BE2C (cell line): ENCODE measurements around the gene USP19.
A peak's percentile ranks its signal among the peaks of the same experiment; 100 is the strongest.

ENCODE experiments used
- DNase-seq: peaks from one replicate; pipeline ENCODE4 v3.0.0-alpha.2; 2020
- H3K27me3 ChIP-seq: fragments of 250-450 bp; sonication (Bioruptor Pico); 2 replicates; pipeline ENCODE4 v1.5.1; 2020; ENCODE audit warnings: mild to moderate bottlenecking
- H3K36me3 ChIP-seq: fragments of 250-450 bp; sonication (Bioruptor Pico); 2 replicates; pipeline ENCODE4 v1.5.1; 2020; ENCODE audit warnings: mild to moderate bottlenecking
- H3K4me1 ChIP-seq: fragments of 250-450 bp; sonication (Bioruptor Pico); 2 replicates; pipeline ENCODE4 v1.5.1; 2020
- H3K4me3 ChIP-seq: 2 replicates; pipeline ENCODE4 v1.5.1; 2011; ENCODE audit warnings: low read depth, low read length
- H3K9me3 ChIP-seq: fragments of 250-450 bp; sonication (Bioruptor Pico); 2 replicates; pipeline ENCODE4 v1.5.1; 2020
- TF ChIP-seq, protein P1 (sequence below): IDR thresholded peaks from 2 replicates; pipeline ENCODE4 v1.5.1; 2012; ENCODE audit warnings: mild to moderate bottlenecking, low read depth, low read length

The USP19 gene

DNA sequence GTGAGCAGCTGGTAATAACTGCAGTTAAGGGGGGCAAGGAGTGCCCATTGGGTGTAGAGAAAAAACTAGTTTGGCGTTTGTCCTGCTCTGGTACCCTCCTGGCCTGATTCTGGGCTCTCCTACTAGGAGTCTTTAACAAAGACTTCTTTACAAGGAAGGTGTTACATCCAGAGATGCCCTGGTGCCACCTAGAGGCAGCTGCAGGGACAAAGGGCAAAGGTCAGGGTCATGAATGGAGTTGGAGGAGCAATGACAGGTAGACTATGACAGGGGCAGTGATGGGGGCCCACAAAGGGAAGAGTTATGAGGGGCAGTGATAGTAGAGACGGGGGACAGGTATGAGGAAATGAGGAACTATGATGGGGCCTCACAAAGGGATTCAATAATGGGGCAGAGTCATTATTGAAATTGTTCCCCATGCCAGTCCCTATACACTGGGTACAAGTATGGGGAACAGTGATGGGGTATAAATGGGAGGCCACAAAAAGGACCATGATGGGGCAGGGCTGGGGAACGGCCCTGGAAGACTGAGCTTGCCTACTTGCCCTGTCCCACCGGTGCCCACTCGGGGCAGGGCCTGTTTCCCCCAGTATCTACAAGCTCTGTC is 37.6 kb upstream of the USP19 start:
- H3K27me3 ChIP-seq, result no peaks in the 10 kb centered on the region
- H3K9me3 ChIP-seq, result no peaks in the 10 kb centered on the region
- peak; percentile 35 for DNase-seq
- no peak overlapping the region for H3K4me3 ChIP-seq
- no peaks in the 10 kb centered on the region for H3K4me1 ChIP-seq
- peaks cover 3% of the 10 kb centered on the region; the same call in 1 of the 2 replicates for H3K36me3 ChIP-seq
- TF ChIP-seq, protein P1, sequence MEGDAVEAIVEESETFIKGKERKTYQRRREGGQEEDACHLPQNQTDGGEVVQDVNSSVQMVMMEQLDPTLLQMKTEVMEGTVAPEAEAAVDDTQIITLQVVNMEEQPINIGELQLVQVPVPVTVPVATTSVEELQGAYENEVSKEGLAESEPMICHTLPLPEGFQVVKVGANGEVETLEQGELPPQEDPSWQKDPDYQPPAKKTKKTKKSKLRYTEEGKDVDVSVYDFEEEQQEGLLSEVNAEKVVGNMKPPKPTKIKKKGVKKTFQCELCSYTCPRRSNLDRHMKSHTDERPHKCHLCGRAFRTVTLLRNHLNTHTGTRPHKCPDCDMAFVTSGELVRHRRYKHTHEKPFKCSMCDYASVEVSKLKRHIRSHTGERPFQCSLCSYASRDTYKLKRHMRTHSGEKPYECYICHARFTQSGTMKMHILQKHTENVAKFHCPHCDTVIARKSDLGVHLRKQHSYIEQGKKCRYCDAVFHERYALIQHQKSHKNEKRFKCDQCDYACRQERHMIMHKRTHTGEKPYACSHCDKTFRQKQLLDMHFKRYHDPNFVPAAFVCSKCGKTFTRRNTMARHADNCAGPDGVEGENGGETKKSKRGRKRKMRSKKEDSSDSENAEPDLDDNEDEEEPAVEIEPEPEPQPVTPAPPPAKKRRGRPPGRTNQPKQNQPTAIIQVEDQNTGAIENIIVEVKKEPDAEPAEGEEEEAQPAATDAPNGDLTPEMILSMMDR, result peak; percentile 53

DNA sequence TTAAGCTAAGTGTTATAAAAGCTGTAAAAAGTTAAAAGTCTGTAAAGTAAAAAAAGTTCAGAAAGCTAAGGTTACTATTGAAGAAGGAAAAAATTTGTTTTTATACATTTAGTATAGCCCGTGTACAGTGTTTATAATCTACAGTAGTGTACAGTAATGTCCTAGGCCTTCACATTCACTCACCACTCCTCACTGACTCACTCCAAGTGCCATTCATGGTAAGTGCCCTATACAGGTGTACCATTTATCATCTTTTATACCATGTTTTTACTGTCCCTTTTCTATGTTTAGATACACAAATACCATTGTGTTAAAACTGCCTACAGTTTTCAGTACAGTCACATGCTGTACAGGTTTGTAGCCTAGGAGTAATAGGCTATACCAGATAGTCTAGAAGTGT is 36.7 kb upstream of the USP19 start:
- Histone ChIP-seq H3K27me3 (no peaks in the 10 kb centered on the region), H3K9me3 (no peaks in the 10 kb centered on the region), H3K4me1 (no peaks in the 10 kb centered on the region), H3K36me3 (no peaks in the 10 kb centered on the region), H3K4me3 (no peak overlapping the region)
- TF ChIP-seq, protein P1, result no peak
- no peak for DNase-seq

DNA sequence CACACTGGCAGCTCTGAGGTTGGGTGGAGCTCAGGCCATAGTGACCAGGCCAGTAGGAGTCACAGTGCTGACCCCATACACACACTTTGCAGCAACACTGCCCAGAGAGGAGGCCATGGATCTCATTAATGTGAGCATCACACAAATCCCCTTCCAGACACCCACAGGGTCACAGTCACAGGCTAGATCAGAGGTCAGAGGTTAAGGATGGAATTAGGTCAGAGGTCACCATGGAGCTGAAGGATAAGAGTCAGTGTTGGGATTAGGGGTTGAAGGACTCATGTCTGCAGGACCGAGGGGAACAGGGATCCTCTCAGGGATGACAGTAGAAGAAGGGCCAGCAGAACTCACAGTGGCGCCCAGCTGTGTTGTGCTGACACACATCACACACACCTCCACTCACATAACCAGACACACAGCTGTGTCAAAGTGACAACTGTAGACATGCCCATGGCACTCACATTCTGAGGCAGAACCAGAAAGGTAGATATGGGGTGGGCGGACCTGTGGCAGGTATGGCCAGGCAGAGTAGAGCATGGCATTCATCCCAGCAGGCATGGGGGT is 32.8 kb upstream of the USP19 start:
- Histone ChIP-seq H3K27me3 (no peaks in the 10 kb centered on the region), H3K36me3 (no peaks in the 10 kb centered on the region), H3K9me3 (no peaks in the 10 kb centered on the region), H3K4me1 (no peaks in the 10 kb centered on the region), H3K4me3 (no peak overlapping the region)
- TF ChIP-seq, protein P1, result no peak
- no peak for DNase-seq

DNA sequence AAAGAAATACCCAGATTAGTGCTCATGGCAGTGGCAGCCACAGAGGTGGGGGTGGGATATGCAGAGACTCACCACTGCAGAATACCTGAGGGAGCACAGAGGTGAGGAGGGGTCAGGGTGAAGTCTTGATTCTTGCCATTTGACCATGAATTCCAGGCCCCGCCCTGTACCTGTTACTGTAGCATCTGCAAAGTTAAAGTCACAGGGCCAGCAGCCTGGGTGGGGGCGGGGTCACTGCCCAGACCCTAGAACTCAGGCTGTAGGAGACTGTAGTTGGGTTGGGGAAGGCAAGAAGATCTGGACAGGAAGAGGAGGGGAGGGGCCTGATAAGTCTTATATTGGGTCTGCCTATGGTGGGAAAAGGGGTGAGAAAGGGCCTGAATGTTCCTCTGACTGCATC is 31.0 kb upstream of the USP19 start:
- Histone ChIP-seq H3K4me3 (no peak overlapping the region), H3K9me3 (no peaks in the 10 kb centered on the region), H3K36me3 (no peaks in the 10 kb centered on the region), H3K27me3 (no peaks in the 10 kb centered on the region), H3K4me1 (no peaks in the 10 kb centered on the region)
- no peak for DNase-seq
- TF ChIP-seq, protein P1, result no peak

DNA sequence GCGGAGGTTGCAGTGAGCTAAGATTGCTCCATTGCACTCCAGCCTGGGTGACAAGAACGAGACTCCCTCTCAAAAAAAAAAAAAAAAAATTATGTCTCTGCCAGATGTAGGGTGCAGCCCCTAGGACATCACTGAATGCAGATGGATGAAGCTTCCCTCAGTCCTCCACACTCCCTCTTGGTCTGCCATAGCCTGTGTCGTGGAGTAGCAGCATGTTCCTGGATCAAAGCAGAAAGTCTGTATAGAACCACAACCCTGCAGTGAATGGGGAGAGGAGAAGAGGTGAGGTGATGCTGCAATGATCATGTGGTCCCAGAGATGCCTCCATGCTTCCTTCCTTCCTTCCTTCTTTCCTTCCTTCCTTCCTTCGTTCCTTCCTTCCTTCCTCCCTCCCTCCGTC is 27.5 kb upstream of the USP19 start:
- Histone ChIP-seq H3K36me3 (no peaks in the 10 kb centered on the region), H3K9me3 (no peaks in the 10 kb centered on the region), H3K4me3 (no peak overlapping the region), H3K4me1 (no peaks in the 10 kb centered on the region), H3K27me3 (no peaks in the 10 kb centered on the region)
- DNase-seq, result no peak
- TF ChIP-seq, protein P1, result no peak

DNA sequence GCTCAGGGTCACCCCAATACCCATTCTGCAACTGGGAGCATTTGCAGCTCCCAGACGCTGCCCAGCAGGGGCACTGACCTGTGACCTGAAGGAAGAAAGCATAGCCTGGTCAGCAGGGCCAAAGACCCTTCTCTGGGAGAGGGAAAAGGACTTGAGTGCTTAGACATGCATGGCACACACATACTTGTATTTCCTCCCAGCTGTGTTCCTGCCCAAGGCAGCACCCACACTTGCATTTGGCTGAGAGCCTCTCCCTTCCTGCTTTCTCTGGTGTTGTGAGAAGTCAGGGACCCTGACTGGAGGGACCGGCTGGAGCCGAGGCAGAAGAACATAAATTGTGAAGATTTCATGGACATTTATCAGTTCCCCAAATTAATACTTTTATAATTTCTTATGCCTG is 19.5 kb upstream of the USP19 start:
- H3K27me3 ChIP-seq, result no peaks in the 10 kb centered on the region
- TF ChIP-seq, protein P1, result no peak
- DNase-seq, result no peak

More for the DNA sequence above, 19.5 kb upstream of the USP19 start:
- Histone ChIP-seq H3K4me3 (no peak overlapping the region), H3K4me1 (no peaks in the 10 kb centered on the region), H3K9me3 (no peaks in the 10 kb centered on the region), H3K36me3 (no peaks in the 10 kb centered on the region)
